ENCODE data around the gene NEO1.
A peak's percentile ranks its signal among the peaks of the same experiment; 100 is the strongest.

NEO1 gene

DNA sequence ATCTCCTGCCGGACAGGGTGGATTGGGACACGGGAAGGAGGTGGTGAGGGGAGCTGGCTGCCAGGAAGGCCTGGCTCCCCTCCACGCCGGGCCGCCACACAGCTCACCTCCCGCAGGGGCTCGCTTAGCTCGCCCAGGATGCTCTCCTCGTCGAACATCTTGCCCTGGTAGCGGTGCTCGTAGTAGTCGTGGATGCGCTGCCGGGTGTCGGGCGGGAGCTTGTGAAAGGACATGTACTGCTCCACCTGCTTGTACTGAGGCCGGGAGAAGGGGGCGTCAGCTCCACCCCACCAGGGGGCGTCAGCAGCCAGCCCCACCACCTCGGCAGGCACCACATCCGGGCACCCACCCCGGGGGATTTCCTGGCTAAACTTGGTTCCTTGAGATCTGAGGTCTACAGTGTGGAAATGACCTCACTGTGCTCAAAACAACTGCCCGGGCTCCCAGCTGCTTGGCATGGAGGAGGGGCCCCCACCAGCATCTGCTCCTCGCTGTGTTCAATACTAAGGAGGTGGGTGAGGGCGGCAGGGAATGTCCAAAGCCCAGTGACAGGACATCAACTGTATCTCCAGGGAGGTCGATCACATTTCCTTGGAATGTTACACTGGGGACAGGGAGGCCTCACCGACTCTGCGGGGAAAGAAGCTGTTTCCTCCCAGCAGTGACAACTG, 273.1 kb downstream of the NEO1 start:
- TF ChIP-seq, protein P1, sequence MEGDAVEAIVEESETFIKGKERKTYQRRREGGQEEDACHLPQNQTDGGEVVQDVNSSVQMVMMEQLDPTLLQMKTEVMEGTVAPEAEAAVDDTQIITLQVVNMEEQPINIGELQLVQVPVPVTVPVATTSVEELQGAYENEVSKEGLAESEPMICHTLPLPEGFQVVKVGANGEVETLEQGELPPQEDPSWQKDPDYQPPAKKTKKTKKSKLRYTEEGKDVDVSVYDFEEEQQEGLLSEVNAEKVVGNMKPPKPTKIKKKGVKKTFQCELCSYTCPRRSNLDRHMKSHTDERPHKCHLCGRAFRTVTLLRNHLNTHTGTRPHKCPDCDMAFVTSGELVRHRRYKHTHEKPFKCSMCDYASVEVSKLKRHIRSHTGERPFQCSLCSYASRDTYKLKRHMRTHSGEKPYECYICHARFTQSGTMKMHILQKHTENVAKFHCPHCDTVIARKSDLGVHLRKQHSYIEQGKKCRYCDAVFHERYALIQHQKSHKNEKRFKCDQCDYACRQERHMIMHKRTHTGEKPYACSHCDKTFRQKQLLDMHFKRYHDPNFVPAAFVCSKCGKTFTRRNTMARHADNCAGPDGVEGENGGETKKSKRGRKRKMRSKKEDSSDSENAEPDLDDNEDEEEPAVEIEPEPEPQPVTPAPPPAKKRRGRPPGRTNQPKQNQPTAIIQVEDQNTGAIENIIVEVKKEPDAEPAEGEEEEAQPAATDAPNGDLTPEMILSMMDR (IDR thresholded peaks at IDR 0.05; ENCODE audit: insufficient read depth, low read length, poor library complexity, severe bottlenecking), result peak; percentile 74
- Histone ChIP-seq H3K27me3 (replicated peaks; ENCODE audit: control insufficient read depth, insufficient read depth, low read length) (no peaks in the 10 kb centered on the region), H3K4me3 (replicated peaks; ENCODE audit: low read depth, low read length) (peak overlapping the region; percentile 29; the same call in 1 of the 2 replicates), H3K36me3 (ENCODE audit: control insufficient read depth, insufficient read depth, low read length) (no peaks in the 10 kb centered on the region)
- DNase-seq (ENCODE audit: extremely low read depth, insufficient read length), result peak; percentile 63

DNA sequence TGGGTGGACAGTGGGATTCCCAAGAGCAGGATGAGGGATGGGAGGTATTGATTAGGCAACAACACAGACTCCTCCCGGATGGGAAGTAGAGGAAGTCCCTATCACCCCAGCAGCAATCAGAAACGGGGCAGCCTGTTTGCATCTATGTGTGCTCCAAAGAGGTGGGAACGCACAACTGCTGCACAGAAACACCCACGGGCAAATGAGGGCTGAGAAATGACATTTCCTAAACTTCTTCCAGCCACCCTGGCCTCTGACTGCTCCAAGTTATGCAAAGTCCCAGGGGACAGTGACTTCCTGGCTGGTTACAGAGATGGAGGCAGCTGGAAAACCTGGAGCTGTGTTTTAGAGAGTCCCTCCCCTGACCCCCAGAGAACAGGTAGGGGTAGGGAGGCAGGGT, 273.9 kb downstream of the NEO1 start:
- no peaks in the 10 kb centered on the region for H3K36me3 ChIP-seq (ENCODE audit: control insufficient read depth, insufficient read depth, low read length)
- DNase-seq (ENCODE audit: extremely low read depth, insufficient read length), result no peak
- TF ChIP-seq, protein P1 (IDR thresholded peaks at IDR 0.05; ENCODE audit: insufficient read depth, low read length, poor library complexity, severe bottlenecking), result no peak
- no peaks in the 10 kb centered on the region for H3K27me3 ChIP-seq (replicated peaks; ENCODE audit: control insufficient read depth, insufficient read depth, low read length)
- no peak overlapping the region for H3K4me3 ChIP-seq (replicated peaks; ENCODE audit: low read depth, low read length)

DNA sequence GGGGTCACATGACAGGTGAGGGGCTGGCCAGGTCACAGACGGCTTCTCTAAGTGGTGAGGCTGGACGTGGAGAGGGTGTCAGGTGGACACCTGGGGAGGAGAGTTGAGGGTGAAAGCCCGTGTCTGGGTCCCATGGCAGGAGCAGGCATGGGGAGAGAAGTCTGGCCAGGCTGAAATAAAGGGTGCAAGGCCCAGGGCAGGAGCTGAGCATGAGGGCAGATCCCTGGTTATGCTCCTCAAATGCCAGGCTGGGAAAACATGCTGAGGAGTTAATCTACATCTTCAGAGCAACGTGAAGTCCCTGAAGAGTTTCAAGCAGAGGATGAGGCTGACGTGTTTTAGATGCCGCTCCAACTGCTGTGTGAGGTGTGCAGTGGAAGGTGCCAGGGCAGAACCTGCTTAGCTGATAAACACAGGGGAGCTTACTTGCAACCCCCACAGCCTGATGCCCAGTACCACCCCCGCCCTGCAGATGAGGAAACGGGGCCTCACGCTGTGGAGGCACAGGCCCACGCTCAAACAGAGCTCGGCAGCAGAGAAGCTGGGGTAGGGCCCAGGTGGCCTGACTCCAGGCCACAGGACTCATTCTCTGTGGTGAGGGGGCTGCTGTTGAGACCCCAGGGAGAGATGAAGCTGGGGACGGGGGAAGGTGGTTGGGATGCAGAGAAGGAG, 276.0 kb downstream of the NEO1 start:
- DNase-seq (ENCODE audit: extremely low read depth, insufficient read length), result no peak
- no peaks in the 10 kb centered on the region for H3K27me3 ChIP-seq (replicated peaks; ENCODE audit: control insufficient read depth, insufficient read depth, low read length)
- no peaks in the 10 kb centered on the region for H3K36me3 ChIP-seq (ENCODE audit: control insufficient read depth, insufficient read depth, low read length)
- no peak overlapping the region for H3K4me3 ChIP-seq (replicated peaks; ENCODE audit: low read depth, low read length)
- TF ChIP-seq, protein P1 (IDR thresholded peaks at IDR 0.05; ENCODE audit: insufficient read depth, low read length, poor library complexity, severe bottlenecking), result no peak

DNA sequence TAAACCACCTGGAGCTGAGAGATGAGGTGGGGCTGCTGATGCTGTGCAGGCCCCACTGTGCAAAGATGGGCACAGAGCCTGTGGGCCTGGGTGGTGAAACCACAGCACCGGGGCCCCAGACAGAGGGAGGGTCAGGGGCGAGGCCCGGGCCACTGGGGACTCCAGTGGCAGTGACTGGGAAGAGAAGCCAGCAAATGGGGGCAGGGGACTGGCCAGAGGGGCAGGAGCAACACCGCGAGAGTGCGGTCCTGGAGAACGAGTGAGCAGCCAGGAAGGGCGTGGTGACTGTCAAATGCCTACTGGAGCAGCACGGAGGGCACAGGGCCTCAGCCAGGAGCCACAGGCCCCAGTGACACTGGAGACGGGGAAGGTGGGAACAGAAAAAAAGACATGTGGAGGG, 276.7 kb downstream of the NEO1 start:
- TF ChIP-seq, protein P1 (IDR thresholded peaks at IDR 0.05; ENCODE audit: insufficient read depth, low read length, poor library complexity, severe bottlenecking), result no peak
- H3K4me3 ChIP-seq (replicated peaks; ENCODE audit: low read depth, low read length), result no peak overlapping the region
- H3K36me3 ChIP-seq (ENCODE audit: control insufficient read depth, insufficient read depth, low read length), result no peaks in the 10 kb centered on the region
- no peak for DNase-seq (ENCODE audit: extremely low read depth, insufficient read length)
- no peaks in the 10 kb centered on the region for H3K27me3 ChIP-seq (replicated peaks; ENCODE audit: control insufficient read depth, insufficient read depth, low read length)

DNA sequence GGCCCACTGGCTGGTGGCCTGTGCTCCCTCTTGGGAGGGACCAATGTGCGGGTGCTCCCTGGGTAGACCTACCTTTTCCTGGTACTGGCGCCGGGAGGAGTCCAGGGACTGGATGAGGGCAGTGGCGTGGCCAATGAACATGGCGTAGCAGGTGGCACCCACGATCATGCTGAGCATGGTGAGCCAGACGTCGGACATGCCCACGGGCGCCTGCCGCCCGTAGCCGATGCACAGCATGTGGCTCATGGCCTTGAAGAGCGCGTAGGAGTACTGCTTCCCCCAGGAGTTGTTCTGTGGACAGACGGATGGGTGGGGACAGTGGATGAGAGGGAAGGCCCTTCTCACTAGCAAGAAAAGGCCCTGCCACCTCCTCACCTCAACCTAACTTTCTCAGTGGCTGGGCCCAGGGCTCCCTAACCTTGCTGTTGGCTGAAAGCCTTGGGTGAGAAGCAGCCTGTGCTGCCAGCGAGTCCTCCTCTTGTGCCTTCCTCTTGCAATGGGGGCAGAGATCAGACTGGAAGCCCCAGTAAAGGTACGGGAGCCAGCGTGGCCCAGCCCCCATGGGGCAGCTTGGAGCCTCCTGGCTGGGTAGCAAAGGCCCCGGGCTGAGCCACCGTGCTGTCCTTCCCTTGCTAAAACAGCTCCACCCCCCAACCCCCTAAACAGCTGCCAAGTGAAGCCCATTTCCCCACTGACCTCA, 277.4 kb downstream of the NEO1 start:
- no peaks in the 10 kb centered on the region for H3K27me3 ChIP-seq (replicated peaks; ENCODE audit: control insufficient read depth, insufficient read depth, low read length)
- no peak overlapping the region for H3K4me3 ChIP-seq (replicated peaks; ENCODE audit: low read depth, low read length)
- TF ChIP-seq, protein P1 (IDR thresholded peaks at IDR 0.05; ENCODE audit: insufficient read depth, low read length, poor library complexity, severe bottlenecking), result no peak

More for the DNA sequence above, 277.4 kb downstream of the NEO1 start:
- no peak for DNase-seq (ENCODE audit: extremely low read depth, insufficient read length)
- no peaks in the 10 kb centered on the region for H3K36me3 ChIP-seq (ENCODE audit: control insufficient read depth, insufficient read depth, low read length)
